Ectodermal cell (in vitro differentiated cells): ENCODE measurements around the gene PCDH15.

Experiments used
- H3K27ac ChIP-seq: 2 replicates; pipeline ENCODE4 v1.7.0; 2013; ENCODE audit warnings: mild to moderate bottlenecking, low read depth, low read length; ENCODE audit not compliant: insufficient read depth, poor library complexity, severe bottlenecking
- H3K27me3 ChIP-seq: 2 replicates; pipeline ENCODE4 v1.7.0; 2013; ENCODE audit warnings: mild to moderate bottlenecking, low read length; ENCODE audit not compliant: insufficient read depth, control insufficient read depth, poor library complexity, severe bottlenecking
- H3K36me3 ChIP-seq: one replicate; pipeline ENCODE4 v1.7.0; 2013; ENCODE audit warnings: low read length; ENCODE audit not compliant: control insufficient read depth, insufficient read depth
- H3K4me1 ChIP-seq: one replicate; pipeline ENCODE4 v1.7.0; 2013; ENCODE audit warnings: low read length; ENCODE audit not compliant: control insufficient read depth, insufficient read depth
- H3K4me3 ChIP-seq: 2 replicates; pipeline ENCODE4 v1.7.0; 2013; ENCODE audit warnings: low read depth, low read length, control low read depth; ENCODE audit not compliant: insufficient read depth
- H3K9me3 ChIP-seq: 2 replicates; pipeline ENCODE4 v1.7.0; 2013; ENCODE audit warnings: mild to moderate bottlenecking, low read length, moderate library complexity; ENCODE audit not compliant: control insufficient read depth
- WGBS, 2 experiments: methylation state at CpG; one replicate each; pipeline ENCODE4 v1.1.7; 2013; ENCODE audit warnings: missing lambda C conversion rate in 2 of 2; 5-methylcytosine and 5-hydroxymethylcytosine counted together

The PCDH15 gene

DNA sequence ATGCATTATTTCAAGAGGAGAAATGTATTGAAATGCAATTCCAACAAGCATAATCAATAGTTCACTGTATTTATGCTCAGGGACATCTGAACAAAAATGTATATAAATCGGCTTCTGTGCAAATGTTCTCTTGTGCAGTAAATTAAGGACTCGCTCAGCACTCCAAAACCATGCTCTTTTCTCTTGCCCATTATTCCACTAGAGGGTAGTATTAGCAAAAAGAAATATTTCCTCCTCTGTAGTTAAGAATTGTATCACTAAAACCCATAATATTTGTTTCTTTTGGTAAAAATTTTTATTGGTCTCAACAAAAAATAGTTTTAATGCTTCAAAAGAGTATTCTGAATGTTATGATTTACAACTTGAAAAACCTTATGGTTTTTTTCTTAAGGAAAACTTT, 803.1 kb downstream of the PCDH15 start:
- WGBS, 2 experiments: 85 to 88% methylated on average over 2 of the region's 2 CpGs
- Histone ChIP-seq H3K9me3 (no peaks in the 10 kb centered on the region), H3K4me3 (no peak overlapping the region), H3K27me3 (no peaks in the 10 kb centered on the region), H3K36me3 (no peaks in the 10 kb centered on the region), H3K4me1 (no peaks in the 10 kb centered on the region), H3K27ac (no peak overlapping the region)

DNA sequence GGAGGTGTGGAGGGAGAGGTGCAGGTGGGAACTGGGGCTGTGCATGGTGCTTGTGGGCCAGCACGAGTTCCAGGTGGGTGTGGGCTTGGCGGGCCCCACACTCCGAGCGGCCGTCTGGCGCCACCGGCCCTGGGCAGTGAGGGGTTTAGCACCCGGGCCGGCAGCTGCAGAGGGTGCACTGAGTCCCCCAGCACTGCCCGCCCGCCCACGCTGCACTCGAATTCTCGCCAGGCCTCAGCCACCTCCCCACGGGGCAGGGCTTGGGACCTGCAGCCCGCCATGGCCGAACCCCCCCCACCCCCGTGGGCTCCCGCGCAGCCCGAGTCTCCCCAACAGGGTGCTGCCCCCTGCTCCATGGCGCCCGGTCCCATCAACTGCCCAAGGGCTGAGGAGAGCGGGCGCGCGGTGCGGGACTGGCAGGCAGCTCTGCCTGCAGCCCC, 810.2 kb downstream of the PCDH15 start:
- 86 to 89% methylated on average over 28 of the region's 28 CpGs for WGBS, 2 experiments
- no peaks in the 10 kb centered on the region for H3K36me3 ChIP-seq
- no peak overlapping the region for H3K27ac ChIP-seq
- no peaks in the 10 kb centered on the region for H3K27me3 ChIP-seq
- no peak overlapping the region for H3K4me3 ChIP-seq
- H3K4me1 ChIP-seq: no peaks in the 10 kb centered on the region
- H3K9me3 ChIP-seq: no peaks in the 10 kb centered on the region

DNA sequence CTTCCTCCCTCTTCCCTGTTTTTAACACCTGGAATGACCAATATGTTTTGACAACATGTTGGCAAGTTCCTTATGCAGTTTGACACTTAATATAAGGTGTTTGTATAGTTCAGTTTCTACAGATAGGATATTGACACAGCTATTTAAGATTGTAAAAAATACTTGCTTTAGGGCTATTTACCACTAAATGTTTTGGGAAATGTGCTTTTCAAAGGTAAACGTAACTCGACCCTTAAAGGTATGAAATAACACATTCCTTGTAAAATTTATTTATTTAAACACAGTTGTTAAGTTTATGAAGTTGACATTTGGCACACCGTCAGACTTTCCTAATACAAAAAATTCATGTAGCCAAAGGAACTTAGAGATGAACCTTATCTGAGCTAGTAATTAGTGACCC, 817.6 kb downstream of the PCDH15 start:
- Histone ChIP-seq H3K27ac (no peak overlapping the region), H3K4me3 (no peak overlapping the region), H3K4me1 (no peaks in the 10 kb centered on the region), H3K27me3 (no peaks in the 10 kb centered on the region), H3K9me3 (no peaks in the 10 kb centered on the region), H3K36me3 (no peaks in the 10 kb centered on the region)
- 94 to 100% methylated on average over 1 to 3 of the region's 3 CpGs for WGBS, 2 experiments

DNA sequence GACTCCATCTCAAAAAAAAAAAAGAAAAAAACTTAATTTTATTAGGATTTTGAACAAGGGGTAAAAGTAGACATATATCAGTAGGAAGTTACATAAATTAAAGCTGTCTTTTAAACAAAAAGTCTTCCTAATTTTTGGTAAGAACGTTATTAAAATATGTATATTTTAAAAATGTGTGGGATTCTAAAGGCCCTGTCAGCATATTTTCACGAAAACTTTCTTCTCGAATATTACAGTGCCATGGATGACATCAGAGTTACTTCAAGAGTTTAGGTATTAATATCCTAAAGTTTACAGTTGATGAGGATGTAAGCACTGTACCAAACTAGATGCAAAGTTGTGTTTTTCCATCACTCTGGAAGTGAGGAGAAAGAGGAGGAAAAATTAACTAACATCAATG, 820.8 kb downstream of the PCDH15 start:
- H3K27ac ChIP-seq: no peak overlapping the region
- no peaks in the 10 kb centered on the region for H3K27me3 ChIP-seq
- H3K36me3 ChIP-seq: no peaks in the 10 kb centered on the region
- 95% methylated on average over 3 of the region's 3 CpGs for WGBS, 2 experiments
- no peaks in the 10 kb centered on the region for H3K9me3 ChIP-seq
- H3K4me1 ChIP-seq: no peaks in the 10 kb centered on the region
- H3K4me3 ChIP-seq: no peak overlapping the region

DNA sequence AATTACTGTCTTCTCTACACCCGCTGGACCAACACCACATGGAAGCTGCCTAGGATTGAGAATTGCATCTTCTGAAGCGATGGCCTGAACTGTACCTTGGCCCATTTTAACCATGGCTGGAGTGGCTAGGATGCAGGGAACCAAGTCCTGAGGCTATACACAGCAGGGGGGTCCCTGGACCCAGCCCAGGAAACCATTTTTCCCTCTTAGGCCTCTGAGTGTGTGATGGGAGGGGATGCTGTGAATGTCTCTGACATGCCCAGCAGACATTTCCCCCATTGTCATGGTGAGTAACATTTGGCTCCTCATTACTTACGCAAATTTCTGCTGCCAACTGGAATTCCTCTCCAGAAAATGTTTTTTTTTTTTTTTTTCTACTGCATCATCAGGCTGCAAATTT, 822.7 kb downstream of the PCDH15 start:
- Histone ChIP-seq H3K4me1 (no peaks in the 10 kb centered on the region), H3K27me3 (no peaks in the 10 kb centered on the region), H3K36me3 (no peaks in the 10 kb centered on the region), H3K9me3 (no peaks in the 10 kb centered on the region), H3K4me3 (no peak overlapping the region), H3K27ac (no peak overlapping the region)
- WGBS, 2 experiments: 96% methylated on average over 3 of the region's 3 CpGs

DNA sequence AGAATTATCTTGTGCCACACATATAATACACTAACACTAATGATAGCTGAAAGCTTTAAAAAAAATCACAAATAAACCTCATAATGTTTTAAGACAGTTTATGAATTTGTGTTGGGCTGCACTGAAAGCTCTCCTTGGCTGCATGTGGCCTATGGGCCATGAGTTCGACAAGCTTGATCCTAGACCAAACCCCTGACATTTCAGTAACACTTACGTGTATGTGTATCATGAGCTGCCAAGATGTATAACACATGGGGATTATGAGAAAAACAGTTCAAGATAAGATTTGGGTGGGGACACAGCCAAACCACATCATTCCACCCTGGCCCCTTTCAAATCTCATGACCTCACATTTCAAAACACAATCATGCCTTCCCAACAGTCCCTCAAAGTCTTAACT, 823.8 kb downstream of the PCDH15 start:
- Histone ChIP-seq H3K36me3 (no peaks in the 10 kb centered on the region), H3K4me1 (no peaks in the 10 kb centered on the region), H3K27me3 (no peaks in the 10 kb centered on the region), H3K27ac (no peak overlapping the region), H3K4me3 (no peak overlapping the region), H3K9me3 (no peaks in the 10 kb centered on the region)
- WGBS, 2 experiments: 95 to 96% methylated on average over 2 of the region's 2 CpGs

DNA sequence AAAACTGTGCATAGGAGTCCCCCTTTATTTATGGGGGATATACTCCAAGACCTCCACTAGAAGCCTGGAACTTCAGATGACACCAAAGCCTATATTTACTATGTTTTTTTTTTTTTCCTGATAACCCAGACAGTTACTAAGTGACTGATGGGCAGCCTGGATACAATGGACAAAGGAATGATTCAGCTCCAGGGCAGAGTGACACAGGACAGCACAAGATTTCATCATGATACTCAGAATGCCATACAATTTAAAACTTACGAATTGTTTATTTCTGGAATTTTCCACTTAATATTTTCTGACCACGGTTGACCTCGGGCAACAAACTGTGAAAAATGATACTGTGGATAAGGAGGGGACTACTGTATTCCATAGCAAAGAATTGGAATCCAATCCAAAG, 843.6 kb downstream of the PCDH15 start:
- 90 to 94% methylated on average over 3 of the region's 3 CpGs for WGBS, 2 experiments
- Histone ChIP-seq H3K27ac (no peak overlapping the region), H3K4me1 (no peaks in the 10 kb centered on the region)

DNA sequence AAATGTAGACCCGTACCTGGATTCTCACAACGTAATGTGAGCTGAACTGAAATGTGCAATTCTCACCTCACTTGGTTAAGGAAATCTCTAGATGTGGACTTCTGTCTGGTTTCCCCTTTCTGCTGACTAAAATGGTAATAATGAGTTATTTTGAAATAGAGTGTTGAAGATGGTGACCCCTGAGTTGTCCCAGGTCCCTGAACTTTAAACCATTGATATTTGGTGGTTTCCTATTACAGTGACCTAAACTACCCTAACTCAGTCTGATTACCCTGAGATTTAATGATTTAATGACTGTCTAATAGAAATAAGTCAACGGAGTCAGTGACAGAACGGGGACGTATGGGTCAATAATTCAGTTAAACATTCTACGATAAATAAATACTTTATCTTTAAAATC, 845.9 kb downstream of the PCDH15 start:
- H3K36me3 ChIP-seq: no peaks in the 10 kb centered on the region
- 94 to 97% methylated on average over 6 of the region's 6 CpGs for WGBS, 2 experiments

More for the DNA sequence above, 843.6 kb downstream of the PCDH15 start:
- H3K36me3 ChIP-seq: no peaks in the 10 kb centered on the region
- H3K4me3 ChIP-seq: no peak overlapping the region
- no peaks in the 10 kb centered on the region for H3K9me3 ChIP-seq
- no peaks in the 10 kb centered on the region for H3K27me3 ChIP-seq

DNA sequence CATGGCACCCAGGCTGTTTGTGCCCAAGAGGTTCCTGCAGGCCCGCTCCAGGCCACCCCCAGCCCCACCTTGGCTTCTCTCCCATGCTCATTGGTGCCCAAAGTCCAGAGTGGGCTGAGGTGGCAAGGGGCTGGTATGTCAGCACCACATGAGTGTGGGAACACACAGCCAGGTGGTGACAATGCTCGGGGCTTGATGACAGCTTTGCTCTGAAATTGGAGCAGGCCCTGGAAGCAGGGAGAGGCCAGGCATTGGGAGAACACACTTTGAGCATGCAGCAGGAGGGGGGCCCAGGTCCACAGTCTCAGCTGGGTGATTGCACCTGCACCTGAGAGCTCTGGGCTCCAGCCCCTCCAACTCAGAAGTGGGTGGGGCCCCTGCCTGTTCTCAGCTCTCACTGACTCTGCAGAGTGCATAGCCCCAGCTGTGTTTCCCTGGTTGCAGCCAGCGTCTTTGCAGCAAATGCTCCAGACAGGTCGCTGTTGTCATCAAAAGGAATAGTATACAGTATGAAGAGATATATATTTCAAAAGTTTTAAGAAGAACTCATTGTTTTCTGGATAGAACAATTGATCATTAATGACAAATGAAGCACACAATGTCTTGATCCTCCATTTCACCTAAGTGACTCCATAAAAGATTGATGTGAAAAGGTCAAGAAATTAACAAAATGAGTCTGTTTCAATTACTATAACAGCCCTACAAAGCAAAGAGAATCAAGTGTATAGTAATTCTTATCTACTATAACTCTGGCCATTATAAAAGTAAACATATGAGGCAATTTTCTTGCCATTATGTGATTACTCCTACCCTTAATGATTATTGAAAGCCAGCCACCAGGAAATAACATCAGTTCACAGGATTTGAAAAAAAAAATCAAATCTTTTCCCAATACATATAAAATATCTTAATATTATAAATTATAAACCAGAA, 848.1 kb downstream of the PCDH15 start:
- Histone ChIP-seq H3K27ac (no peak overlapping the region), H3K27me3 (no peaks in the 10 kb centered on the region), H3K9me3 (no peaks in the 10 kb centered on the region), H3K36me3 (no peaks in the 10 kb centered on the region), H3K4me3 (no peak overlapping the region), H3K4me1 (no peaks in the 10 kb centered on the region)
- 95 to 96% methylated on average over 4 of the region's 4 CpGs for WGBS, 2 experiments

More for the DNA sequence above, 845.9 kb downstream of the PCDH15 start:
- Histone ChIP-seq H3K27me3 (no peaks in the 10 kb centered on the region), H3K4me1 (no peaks in the 10 kb centered on the region), H3K27ac (no peak overlapping the region), H3K9me3 (no peaks in the 10 kb centered on the region), H3K4me3 (no peak overlapping the region)

DNA sequence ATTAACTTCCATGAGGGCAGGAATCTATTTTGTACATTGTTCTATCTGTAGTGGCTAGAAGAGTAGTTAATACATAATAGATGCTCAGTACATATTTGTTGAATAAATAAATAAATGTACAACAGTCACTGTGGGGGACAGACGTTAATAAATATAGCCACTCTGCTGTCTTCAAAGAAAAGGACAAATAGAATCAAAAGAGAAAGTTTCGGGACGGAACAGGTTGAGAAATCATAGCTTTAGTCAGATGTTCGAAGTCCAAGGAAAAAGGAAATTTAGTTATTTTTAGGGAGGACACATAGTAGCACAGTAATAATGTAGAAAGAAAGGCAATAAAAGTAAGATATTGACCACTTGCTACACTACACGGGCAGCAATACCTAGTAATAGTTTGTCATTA, 861.4 kb downstream of the PCDH15 start:
- Histone ChIP-seq H3K4me3 (no peak overlapping the region), H3K9me3 (no peaks in the 10 kb centered on the region), H3K27ac (no peak overlapping the region), H3K27me3 (no peaks in the 10 kb centered on the region), H3K4me1 (no peaks in the 10 kb centered on the region), H3K36me3 (no peaks in the 10 kb centered on the region)
- 74 to 87% methylated on average over 4 to 5 of the region's 5 CpGs for WGBS, 2 experiments
